ENCODE measurements around the gene SPINT2. TPM values are rescaled to one million over a fixed set of nuclear protein-coding genes. Genes with fewer than 3 reads are reported as not detected.

SPINT2 gene
- total and polyA plus RNA-seq, 2 donors (not counting 1 experiment from before 2014, with no cell fraction given): 50.0 to 70.0 TPM

- Mint-ChIP-seq H3K27ac (peak overlapping the region; percentile 37), H3K4me3 (peak overlapping the region; percentile 83), H3K27me3 (no peaks in the 10 kb centered on the region), H3K9me3 (ENCODE audit: insufficient read depth) (no peaks in the 10 kb centered on the region), H3K4me1 (peaks cover 37% of the 10 kb centered on the region)
- H3K4me2 ChIP-seq (replicated peaks; ENCODE audit: low read depth, low read length, poor library complexity, severe bottlenecking): peak overlapping the region; percentile 99
- peaks cover under 1 to 4% of the 10 kb centered on the region in 2 experiments for H3K36me3 ChIP-seq (replicated peaks in 1 of 2; ENCODE audit: control extremely low read depth in 1 of 2, control insufficient read depth in 1 of 2, extremely low read depth in 1 of 2, insufficient read depth in 2 of 2, low read length in 1 of 2)
- peaks cover 20 to 43% of the 10 kb centered on the region in 2 donors for H3K4me1 ChIP-seq (ENCODE audit: control insufficient read depth in 2 of 2, insufficient read depth in 2 of 2, low read length in 2 of 2)
- H2AFZ ChIP-seq (ENCODE audit: insufficient read depth, low read depth, low read length, poor library complexity, severe bottlenecking): no peak overlapping the region
- no peak overlapping the region for H3K4me3 ChIP-seq (ENCODE audit: control extremely low read depth in 1 of 5, extremely low read depth in 1 of 5, insufficient read depth in 1 of 5, low read depth in 2 of 5, low read length in 4 of 5)
- no peak overlapping the region for H3K27ac ChIP-seq (ENCODE audit: low read length in 2 of 2)
- ChIA-PET CTCF (interaction anchor here (0.5 to 2.9 kb wide), 3 partner anchors 77 to 154 kb away, joined by 3 to 12 read pairs (median 4); partner anchors contain the start of gene FAM98C), POLR2A (no interaction called here)
- WGBS (ENCODE audit: insufficient coverage): 100% methylated on average over 3 of the region's 3 CpGs
- H3K27me3 ChIP-seq (replicated peaks in 1 of 4; ENCODE audit: control extremely low read depth in 1 of 4, control insufficient read depth in 3 of 4, insufficient read depth in 4 of 4, low read length in 3 of 4): peaks cover 0 to 2% (median 0%) of the 10 kb centered on the region in 4 experiments
- TF ChIP-seq EZH2 (IDR thresholded peaks at IDR 0.05; ENCODE audit: borderline replicate concordance, insufficient read depth, low read depth, low read length, poor library complexity, severe bottlenecking) (no peak), CTCF (IDR thresholded peaks at IDR 0.05) (no peak)
- no peak overlapping the region for H3K9ac ChIP-seq (ENCODE audit: low read length)
- H3K79me2 ChIP-seq (ENCODE audit: control insufficient read depth, insufficient read depth, low read length): no peaks in the 10 kb centered on the region
- no peaks in the 10 kb centered on the region for H3K9me3 ChIP-seq (ENCODE audit: control extremely low read depth in 1 of 3, control insufficient read depth in 2 of 3, insufficient read depth in 1 of 3, low read length in 2 of 3)
- no peaks in the 10 kb centered on the region for H4K20me1 ChIP-seq (ENCODE audit: control insufficient read depth, insufficient read depth, low read length, poor library complexity, severe bottlenecking)
- DNase-seq: no peak
- no peak for ATAC-seq (ENCODE audit: low read depth)
- intact Hi-C loops (cut with micrococcal nuclease): no loop called here
Observed at GRCh38 chr19:38320969-38321339, 56.6 kb downstream of the SPINT2 start.

DNA sequence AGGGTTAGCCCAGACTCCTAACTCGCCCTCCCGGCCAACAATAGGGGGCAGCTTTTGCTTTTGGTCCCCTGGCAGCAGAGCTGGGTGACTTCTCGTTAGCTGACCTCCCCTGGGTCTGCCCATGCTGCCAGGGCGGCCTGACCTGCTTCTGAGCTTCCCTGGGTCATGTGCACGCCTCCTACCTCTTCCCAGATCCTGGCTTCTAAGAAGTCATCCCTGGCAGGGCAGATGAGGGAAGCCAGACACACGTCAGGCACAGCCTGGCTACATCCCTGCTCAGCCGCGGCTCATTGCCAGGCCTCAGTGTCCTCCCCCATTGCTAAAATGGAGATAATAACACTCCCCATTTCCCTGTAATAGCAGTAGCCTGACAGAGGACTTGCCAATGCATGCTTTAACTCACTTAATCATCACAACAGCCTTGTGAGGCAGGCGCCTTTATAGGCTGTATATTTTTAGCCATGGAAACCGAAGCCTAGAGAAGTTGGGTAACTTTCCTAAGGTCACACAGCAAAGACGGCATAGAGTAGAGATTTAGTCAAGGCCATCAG lies 57.3 kb downstream of the SPINT2 start:
- H3K36me3 ChIP-seq (replicated peaks in 1 of 2; ENCODE audit: control extremely low read depth in 1 of 2, control insufficient read depth in 1 of 2, extremely low read depth in 1 of 2, insufficient read depth in 2 of 2, low read length in 1 of 2): peaks cover 1 to 6% of the 10 kb centered on the region in 2 experiments
- no peaks in the 10 kb centered on the region for H4K20me1 ChIP-seq (ENCODE audit: control insufficient read depth, insufficient read depth, low read length, poor library complexity, severe bottlenecking)
- DNase-seq (no peak), ATAC-seq (ENCODE audit: low read depth) (no peak)
- no peak overlapping the region for H3K4me2 ChIP-seq (replicated peaks; ENCODE audit: low read depth, low read length, poor library complexity, severe bottlenecking)
- no peak overlapping the region for H3K27ac ChIP-seq (ENCODE audit: low read length in 2 of 2)
- H3K9me3 ChIP-seq (ENCODE audit: control extremely low read depth in 1 of 3, control insufficient read depth in 2 of 3, insufficient read depth in 1 of 3, low read length in 2 of 3): no peaks in the 10 kb centered on the region
- CTCF ChIA-PET: interaction anchor here (0.6 to 1.2 kb wide), 2 partner anchors 87 to 224 kb away, joined by 3 to 5 read pairs; no protein-coding TSS in a partner anchor
- POLR2A ChIA-PET: no interaction called here
- H3K27me3 ChIP-seq (replicated peaks in 1 of 4; ENCODE audit: control extremely low read depth in 1 of 4, control insufficient read depth in 3 of 4, insufficient read depth in 4 of 4, low read length in 3 of 4): peaks cover 0 to 2% (median 0%) of the 10 kb centered on the region in 4 experiments
- peak overlapping the region; percentile 40 for H3K4me3 Mint-ChIP-seq
- no peak overlapping the region for H3K27ac Mint-ChIP-seq
- H2AFZ ChIP-seq (ENCODE audit: insufficient read depth, low read depth, low read length, poor library complexity, severe bottlenecking): no peak overlapping the region
- peaks cover 31% of the 10 kb centered on the region for H3K4me1 Mint-ChIP-seq
- H3K27me3 Mint-ChIP-seq: no peaks in the 10 kb centered on the region
- H3K9ac ChIP-seq (ENCODE audit: low read length): no peak overlapping the region
- H3K4me1 ChIP-seq (ENCODE audit: control insufficient read depth in 2 of 2, insufficient read depth in 2 of 2, low read length in 2 of 2): peaks cover 16 to 35% of the 10 kb centered on the region in 2 donors
- TF ChIP-seq CTCF (IDR thresholded peaks at IDR 0.05): no peak
- TF ChIP-seq EZH2 (IDR thresholded peaks at IDR 0.05; ENCODE audit: borderline replicate concordance, insufficient read depth, low read depth, low read length, poor library complexity, severe bottlenecking): no peak
- no peak overlapping the region for H3K4me3 ChIP-seq (ENCODE audit: control extremely low read depth in 1 of 5, extremely low read depth in 1 of 5, insufficient read depth in 1 of 5, low read depth in 2 of 5, low read length in 4 of 5)
- intact Hi-C loops (cut with micrococcal nuclease): no loop called here
- no peaks in the 10 kb centered on the region for H3K79me2 ChIP-seq (ENCODE audit: control insufficient read depth, insufficient read depth, low read length)
- 94% methylated on average over 8 of the region's 11 CpGs for WGBS (ENCODE audit: insufficient coverage)
- H3K9me3 Mint-ChIP-seq (ENCODE audit: insufficient read depth): no peaks in the 10 kb centered on the region

Measured in B cell (primary cell).